NCI-H446 (cell line): ENCODE data around the gene SEC16A.
A peak's percentile ranks its signal among the peaks of the same experiment; 100 is the strongest.

Experiments
- DNase-seq, 2 experiments: peaks; one replicate each; lab custom pipeline; 2025; lab: John Stamatoyannopoulos, UW

Gene SEC16A

DNA sequence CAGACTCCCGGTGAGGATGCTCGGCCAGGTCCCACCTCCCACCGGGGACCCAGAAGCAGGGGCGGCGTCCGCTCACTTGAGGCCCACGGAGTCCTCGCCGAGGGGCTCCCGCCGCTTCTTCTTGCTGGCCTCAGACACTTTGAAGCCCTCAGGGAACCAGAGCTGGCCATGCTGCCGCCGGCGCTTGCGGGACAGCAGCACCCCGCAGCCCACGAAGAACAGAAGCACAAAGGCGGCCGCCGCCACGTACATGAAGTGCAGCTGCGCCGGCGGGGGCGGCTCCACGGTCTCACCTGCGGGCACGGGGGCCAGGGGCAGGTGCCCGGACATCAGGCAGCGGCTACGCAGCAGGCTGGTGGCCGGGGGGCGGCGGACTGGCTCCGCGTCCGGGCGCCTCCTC is 19.4 kb upstream of the SEC16A start:
- no peak for DNase-seq

DNA sequence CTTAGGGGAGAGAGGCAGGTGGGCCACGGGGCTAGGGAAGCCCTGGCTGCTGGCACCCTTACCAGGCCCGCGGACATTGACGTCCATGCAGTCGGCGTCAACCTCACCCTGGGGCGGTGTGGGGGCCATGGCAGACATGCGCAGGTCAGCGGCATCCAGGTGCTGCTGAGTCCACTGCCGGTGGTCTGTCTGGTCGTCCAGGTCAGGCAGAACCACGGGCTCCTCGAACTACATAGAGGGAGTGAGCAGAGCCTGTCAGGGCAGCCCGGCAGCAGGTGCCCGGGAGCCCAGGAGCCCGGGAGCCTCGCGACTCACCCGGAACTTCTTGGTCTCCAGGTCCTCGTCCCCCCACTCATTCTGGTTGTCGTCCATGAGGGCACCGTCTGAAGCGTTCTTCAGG is 18.8 kb upstream of the SEC16A start:
- DNase-seq: no peak

DNA sequence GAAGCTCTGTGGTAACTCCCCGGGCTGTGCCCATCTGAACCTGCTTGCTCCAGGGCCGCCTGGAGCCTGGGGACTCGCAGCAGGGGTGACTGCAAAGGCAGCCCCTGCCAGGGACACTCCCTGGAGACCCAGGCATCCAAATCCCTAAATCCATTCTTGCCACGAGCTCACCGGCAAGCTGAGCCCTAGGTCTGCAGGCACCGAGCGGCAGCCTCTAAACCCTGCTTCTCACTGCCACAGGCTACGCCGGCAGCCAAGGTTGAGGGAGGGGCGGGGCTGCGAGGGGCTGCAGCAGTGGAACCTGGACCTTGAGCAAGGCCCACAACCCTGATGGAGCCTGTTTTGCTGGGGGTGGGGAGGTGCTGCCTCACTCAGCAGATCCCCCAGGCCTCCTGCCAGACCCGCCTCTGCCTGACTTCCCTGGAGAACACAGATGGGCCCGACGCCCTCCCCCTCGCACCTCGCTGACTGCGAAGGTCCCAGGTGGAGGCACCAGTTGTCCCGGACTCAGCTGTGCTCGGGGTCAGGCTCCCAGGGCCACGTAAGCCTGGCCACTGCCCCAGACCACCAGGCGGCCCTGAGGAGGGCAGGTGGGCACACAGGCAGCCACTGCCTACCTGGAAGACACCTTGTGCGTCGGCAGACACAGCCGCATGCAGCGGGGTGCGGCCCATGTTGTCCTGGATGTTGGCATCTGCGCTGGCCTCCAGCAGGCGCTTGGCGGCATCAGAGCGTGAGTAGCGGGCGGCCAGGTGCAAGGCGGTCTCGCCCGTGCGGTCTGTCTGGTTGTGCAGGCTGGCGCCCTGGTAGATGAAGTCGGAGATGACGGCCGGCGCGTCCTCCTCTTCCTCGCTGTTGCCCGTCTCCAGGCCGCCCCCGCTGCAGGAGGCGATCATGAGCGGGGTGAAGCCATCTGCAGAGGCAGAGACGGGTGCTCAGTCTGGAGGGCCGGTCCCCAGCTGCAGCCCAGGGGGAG is 17.4 kb upstream of the SEC16A start:
- no peak for DNase-seq

DNA sequence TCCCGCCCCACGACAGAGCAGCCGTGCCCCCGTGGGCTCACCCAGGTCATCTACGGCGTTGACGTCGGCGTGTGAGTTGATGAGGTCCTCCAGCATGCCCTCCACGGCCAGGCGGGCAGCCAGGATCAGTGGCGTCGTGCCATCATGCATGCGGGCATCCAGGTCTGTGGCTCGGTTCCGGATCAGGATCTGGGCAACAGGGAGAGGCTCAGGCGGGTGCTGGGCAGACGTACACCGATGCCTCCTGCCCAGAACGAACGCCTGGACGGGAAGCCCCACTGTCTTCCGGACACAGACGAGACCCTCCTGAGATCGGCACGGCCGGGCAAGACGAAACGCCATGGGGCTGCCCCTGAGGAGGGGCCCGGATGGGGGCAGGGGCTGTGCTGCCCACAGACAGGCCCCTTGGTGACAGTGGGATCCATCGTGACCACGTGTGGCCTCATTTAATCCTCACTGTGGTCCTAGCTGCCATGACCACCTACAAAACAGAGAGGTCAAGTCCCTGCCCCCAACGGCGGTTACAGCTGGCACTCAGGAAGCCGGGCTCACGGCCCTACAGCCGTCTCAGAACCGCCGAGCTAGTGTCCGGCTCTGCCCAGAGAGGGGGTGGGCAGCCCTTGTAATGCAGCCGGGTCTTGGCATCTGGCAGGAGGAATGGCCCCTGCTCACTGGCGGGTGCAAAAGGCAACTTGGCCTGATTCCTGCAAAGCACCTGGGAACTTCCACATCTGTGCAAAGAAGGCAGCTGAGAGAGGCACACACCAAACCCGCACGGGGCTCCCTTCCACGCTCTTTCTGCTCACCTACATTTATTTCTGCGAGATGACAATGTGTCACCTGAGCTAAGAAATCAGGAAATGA is 16.5 kb upstream of the SEC16A start:
- DNase-seq: no peak

DNA sequence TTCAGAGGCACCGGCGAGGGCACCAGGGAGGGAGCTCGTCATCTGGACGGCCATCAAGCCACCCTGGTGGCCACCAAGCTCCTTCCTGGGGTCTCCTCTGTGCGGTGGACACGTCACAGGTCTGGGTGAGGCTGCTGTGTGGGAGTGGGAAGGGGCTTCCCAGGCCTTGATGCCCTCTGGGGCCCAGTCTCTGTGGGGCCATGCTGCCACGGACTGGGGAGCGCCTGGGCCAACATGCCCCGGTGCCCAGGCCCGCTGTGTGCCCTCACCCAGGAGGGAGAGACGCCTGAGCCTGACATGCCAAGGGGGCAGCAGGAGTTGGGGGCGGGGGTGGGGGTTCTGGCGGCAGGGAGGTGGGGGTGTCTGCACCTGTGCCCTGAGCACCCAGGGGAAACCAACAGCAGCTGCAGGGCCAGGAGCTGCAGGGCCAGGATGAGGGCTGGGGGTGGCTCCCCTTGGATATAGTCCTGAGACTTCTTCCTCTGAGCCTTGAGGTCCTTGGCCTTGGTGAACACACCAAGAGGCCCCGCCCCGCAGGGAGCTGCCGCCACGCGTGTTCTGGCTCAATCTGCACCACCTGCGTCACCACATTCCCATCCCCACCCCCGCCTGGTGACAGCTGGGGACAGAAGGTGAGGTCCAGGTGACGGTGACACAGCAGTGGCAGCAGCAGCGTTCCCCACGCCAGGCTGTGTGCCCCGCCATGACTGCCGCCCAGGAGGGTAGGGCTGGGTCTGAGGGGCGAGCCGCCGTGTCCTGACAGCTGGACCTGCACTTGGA is 15.3 kb upstream of the SEC16A start:
- no peak for DNase-seq

DNA sequence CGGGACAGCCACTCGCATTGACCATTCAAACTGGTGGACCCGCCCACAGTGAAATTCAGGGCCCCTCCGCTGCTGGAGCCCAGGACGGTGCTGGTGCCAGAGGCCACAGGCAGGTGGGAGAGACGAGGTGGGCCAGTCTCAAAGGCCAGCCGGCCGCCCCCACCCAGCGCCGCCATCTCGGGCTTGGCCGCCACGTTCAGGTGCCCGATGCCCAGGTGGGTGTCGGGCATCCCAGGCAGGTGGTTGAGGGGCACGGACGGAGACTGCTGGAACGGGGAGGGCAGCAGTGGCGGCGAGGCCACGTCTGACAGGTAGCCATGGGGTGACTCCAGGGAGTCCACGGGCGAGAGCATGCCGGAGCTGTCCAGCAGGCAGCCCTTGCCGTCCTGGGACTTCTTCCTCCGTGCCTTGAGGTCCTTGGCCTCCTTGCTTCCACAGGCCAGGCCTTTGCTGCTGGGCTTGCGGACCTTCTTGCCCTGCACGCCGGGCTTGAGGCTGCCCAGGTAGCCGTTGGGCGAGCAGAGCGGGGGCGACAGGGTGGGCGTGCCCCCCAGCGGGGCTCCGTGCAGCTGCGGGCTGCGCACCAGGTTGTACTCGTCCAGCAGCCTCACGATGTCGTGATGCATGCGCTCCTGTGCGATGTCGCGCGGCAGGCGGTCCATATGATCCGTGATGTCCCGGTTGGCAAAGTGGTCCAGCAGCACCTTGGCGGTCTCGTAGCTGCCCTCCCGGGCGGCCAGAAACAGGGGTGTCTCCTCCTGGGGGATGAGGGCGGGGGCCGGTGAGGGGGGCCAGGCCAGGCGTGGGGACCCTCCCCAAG is 14.2 kb upstream of the SEC16A start:
- DNase-seq: no peak

DNA sequence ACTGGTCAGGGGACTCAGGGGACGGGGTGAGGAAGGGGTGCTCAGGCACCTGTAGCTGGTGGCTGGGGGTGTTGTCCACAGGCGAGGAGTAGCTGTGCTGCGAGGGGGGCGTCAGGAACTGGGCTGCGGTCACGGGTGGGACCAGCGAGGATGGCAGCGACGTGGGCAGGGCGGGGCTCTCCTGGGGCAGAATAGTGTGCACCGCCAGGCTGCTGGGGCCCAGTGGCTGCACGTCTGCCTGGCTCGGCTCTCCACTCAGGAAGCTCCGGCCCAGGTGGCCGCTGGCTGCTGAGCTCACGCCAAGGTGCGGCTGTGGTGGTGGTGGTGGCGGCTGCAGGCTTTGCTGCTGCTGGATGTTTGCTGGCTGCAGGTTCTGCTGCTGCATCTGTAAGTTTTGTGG is 13.3 kb upstream of the SEC16A start:
- DNase-seq: no peak

DNA sequence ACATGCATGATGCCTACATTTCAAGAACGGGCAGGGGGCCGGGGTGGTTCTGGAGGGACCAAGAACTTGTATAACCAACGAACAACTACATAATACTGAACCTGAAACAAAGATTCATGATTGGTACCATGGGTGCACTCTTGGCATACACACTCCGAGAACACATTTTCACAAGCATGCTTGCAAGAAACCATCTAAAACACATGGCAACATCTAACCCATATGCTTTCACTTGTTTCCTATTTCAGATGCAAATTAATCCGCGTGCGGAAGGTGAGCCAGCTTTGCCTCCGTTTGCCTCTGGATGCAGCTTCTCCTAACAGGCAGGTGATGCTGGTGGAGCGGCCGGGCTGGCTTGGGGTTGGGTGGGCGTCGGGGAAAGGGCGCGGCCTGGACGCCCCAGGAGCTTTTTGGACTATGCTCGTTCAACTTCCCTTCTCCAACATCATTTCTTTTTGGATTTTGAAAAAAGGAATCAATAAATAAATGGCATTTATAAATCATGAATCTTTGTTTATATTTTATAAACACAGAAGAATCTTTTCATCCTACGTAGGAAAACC is 12.5 kb upstream of the SEC16A start:
- DNase-seq: no peak

DNA sequence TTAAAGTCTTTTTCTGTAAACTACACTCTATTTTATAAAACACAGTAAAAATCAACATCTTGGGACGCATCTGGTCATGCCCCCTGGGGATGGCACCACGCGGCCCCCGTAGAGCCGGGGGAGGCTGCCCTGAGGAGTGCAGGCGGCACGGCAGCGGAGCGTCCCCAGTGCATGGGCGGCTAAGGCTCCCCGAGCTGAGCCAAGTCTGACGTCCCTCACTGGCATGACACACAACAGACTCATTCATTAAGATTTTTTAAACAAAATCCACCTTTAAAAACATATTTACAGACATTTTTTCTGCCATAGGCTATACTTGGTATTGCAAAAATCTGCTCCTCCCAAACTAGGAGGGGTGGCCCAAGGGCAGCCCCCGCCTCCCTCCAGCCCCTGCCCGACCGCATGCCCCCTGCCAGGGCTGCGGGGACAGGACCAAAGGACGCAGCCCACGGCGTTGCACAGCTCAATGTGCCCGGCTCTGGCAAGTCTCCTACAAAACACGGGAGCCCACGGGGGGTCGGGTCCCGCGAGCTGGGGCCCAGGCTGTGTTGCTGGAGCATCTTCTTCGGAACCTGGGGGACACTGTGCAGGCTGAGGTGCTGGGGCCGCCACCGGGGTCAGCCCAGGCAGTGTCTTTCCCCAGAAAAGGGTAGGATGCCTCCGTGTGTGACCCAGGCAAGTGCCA is 11.8 kb upstream of the SEC16A start:
- DNase-seq: no peak

DNA sequence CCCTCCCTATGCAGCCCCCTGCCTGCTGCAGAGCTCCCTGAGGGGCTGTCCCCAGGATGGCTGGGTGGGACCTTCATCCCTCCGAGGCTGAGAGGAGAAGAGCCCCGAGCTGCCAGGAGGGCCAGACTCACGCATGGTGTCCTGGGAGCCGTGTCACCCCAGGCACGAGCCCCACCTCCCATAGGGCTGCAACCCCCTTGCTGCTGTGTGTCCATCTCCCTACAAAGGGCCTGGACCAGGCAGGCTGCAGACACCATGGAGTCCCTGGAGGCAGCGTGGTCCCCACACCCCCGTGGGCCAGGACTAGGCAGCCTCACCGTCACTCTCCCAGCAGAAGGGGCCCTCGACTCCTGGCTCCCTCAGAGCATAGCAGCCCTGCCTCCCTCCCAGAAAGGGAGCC is 11.2 kb upstream of the SEC16A start:
- no peak for DNase-seq

DNA sequence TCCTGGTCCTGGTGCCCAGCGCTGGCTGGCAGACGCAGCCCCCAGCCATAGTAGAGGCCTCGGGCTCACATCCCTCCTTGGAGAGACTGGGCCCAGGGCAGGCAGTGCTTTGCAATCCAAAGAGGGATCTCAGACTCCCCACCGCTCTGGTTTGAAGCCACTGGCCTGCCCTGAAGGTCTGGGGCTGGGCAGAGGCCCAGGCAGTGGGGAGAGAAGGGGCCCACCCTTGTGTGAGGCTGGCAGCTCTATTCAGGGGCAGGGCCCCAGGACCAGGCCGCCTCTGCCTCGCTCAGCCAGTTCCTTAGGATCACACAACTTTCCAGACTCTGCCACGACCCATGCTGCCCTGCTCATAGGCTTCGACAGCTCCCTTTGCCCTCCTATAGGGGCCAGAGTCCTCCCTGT is 10.7 kb upstream of the SEC16A start:
- DNase-seq: no peak

DNA sequence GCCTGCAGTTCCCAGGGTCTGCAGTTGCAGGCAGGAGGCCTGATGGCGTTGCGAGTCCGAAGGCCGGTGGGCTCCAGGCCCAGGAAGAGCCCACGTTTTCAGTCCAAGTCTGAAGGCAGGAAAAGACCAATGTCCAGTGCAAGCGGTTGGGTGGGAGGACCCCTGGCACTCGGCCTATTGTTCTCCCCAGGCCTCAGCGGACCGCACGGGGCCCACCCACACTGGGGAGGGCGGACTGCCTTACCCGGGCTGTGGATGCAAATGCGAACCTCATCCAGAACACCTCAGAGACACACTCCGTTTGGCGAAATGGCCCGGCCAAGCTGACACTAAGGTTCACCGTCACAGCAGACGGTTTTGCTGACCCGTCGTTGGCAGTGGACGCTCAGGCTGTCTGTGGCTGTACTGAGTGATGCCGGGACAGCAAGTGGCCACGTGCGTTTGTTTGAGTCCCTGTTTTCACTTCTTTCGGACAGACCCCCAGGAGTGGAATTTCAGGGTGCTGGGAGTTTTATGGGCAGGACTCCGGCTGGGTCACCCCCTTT is 10.2 kb upstream of the SEC16A start:
- no peak for DNase-seq

DNA sequence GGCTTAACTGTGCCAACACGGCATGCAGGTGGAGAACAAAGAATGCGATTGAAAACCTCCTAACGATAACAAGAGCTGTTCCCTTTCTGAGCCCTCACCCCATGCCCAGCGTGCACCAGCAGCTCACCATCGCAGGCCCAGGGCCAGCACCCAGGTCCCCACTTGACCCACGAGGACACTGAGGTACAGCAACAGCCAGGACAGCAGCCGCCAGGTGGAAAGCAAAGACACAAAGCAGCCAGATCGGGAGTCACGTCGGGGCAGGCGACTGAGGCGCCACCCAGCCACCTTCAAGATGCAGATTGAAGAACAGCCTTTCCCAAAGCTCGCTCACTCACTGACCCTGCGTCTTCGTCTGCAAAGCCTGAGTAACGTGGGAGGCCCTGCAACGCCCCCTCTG is 6.9 kb upstream of the SEC16A start:
- no peak for DNase-seq

DNA sequence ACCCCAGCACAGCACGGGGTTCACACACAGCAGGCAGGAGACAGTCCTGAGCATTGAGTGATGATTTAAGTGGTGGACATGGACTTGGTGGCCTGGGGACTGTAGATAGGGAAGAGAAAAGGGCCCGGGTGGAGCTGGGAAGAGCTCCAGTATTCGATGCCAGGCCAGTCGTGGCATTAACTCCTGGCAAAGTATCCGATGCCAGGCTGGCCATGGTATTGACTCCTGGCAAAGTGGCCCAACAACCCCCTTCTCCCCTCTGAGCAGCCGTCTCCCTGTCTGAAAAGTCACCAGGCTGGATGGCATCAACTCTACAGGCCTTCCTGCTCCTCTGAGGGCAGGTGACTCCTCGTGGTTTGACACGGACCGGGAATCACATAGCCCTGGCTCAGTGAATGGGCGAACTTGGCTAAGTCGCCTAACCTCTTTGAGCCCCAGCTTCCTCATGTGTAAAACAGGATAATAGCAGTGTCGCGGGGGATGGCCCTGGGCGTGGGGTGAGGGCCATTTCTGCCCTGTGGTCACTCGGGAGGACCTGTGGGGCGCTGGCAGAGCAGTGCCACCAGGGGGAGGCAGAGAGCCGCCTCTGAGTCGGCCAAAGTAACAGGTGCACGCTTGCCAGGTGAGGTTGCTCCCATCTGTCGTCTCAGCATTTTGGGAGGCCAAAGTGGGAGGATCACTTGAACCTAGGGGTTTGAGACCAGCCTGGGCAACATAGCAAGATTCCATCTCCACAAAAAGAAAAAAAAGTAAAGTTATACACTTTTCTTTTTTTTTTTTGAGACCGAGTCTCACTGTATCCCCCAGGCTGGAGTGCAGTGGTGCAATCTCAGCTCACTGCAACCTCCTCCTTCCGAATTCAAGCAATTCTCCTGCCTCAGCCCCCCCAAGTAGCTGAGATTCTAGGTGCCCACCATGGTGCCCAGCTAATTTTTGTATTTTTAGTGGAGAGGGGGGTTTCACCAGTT is 5.7 kb upstream of the SEC16A start:
- peak in 1 of 2 experiments; percentile 7 for DNase-seq

DNA sequence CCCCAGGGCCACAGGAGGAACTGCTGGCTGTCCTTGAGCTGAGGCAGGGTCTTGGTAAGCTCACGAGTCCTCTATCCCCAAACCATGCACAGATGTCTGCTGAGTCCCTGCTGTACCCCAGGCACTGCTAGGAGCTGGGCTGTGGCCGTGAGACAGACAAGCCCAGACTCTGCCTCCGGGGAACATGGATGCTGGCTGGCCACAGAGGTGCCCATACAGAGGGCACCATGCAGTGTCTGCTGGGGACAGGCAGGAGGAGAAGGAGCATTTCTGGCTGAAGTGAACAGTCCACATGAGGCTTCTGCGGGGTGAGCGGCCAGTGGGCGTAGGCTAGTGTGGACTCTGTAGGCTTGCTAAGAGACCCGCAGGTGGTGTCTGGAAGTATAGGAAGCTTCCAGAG is 4.8 kb upstream of the SEC16A start:
- no peak for DNase-seq

DNA sequence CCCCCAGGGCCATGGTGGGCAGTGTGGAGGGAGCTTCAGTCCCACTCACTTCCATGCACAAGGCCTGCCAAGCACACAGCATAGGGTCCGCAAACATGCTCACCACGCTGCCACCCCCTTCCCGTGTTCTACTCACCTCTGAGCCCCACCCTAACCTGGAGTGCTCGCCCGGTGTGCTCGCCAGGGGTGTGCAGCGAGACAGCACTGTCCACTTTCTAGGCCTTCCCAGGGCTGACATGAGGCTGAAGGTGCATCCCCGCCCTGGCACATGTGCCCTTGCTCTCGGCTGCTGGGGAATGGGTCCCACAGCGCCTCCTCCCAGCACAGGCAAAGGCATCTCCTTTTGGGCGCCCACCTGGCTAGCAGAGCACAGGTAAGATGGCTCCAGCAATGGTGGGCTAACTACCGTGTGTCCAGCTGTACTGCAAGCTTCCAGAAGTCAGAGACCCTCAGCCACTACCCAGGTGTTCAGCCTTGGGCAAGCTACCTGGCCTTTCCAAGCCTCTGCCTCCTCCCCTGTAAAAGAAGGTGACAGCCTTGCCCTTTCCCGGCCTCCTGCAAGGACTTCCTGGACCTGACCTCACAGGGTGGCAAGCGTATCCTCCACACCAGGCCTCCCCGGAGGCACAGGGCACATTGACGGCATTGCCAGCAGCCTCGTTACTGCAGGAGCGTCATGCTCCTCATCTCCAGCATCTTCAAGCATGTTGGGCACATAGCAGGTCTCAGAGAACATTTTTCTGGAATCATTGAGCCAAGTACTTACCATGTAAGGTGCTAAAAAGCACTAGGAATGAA is 4.2 kb upstream of the SEC16A start:
- DNase-seq: no peak

DNA sequence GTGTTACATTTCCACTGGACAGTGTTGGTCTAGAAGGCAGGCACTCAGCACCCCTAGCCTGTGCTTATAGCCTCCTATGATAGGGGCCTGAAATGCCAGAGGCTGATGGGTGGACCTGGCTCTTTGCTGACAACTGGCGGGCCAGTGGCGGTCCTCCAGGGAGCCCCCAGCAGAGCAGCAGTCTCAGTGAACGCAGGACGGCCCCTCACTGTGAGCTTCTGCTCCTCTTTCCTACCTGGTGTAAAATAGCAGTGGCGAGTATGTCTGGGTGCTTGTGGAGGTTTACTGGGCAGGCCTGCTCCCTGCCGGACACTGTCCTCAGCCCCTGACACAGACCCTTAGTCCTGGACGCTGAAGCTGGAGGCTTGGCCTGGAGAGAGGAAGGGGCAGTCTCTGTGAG is 3.3 kb upstream of the SEC16A start:
- no peak for DNase-seq
